ENCODE measurements around the gene CFD. TPM values are rescaled to one million over a fixed set of nuclear protein-coding genes. Genes with fewer than 3 reads are reported as not detected.
"Not testable (repeated sequence)": the region's sequence is repeated elsewhere in the genome, so short reads cannot be mapped to it uniquely, and the experiment has no call there.

The CFD gene
- polyA plus RNA-seq, 1 experiment = 0.45 TPM

DNA sequence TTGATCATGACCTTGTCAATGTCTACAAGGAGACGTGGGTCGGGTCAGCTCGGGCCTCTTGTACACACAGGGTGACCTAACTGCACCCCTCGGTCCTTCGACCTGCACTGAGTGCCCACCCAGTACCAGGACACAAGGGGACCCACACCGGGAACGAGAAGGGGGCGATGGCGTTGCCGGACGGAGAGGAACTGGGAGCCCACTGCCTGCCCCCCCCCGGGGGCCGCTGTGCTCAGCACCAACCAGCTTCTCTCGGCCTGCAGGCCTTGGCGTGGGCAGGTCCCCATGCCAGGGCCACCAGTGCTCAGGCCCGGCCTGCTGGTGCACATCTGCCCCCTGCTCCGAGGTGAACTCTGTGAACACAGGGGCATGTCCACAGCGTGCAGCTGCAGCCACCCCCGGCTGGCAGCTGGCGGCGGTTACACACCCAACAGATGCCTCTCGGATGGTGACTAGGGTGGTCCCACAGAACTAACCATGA lies 14.1 kb downstream of the CFD start:
- ChIA-PET CTCF (no interaction called here), POLR2A (no interaction called here)
- no peak for DNase-seq (ENCODE audit: low read depth, low spot score)
- Histone ChIP-seq H3K4me3 (ENCODE audit: low read depth, low read length) (no peak overlapping the region), H3K9me3 (ENCODE audit: control insufficient read depth, insufficient read depth, low read length) (peaks cover 9% of the 10 kb centered on the region; the same call in 1 of the 2 replicates), H3K27ac (ENCODE audit: low read depth, low read length) (no peak overlapping the region), H3K27me3 (ENCODE audit: control insufficient read depth, insufficient read depth, low read length) (no peaks in the 10 kb centered on the region)
- TF ChIP-seq, protein P1, sequence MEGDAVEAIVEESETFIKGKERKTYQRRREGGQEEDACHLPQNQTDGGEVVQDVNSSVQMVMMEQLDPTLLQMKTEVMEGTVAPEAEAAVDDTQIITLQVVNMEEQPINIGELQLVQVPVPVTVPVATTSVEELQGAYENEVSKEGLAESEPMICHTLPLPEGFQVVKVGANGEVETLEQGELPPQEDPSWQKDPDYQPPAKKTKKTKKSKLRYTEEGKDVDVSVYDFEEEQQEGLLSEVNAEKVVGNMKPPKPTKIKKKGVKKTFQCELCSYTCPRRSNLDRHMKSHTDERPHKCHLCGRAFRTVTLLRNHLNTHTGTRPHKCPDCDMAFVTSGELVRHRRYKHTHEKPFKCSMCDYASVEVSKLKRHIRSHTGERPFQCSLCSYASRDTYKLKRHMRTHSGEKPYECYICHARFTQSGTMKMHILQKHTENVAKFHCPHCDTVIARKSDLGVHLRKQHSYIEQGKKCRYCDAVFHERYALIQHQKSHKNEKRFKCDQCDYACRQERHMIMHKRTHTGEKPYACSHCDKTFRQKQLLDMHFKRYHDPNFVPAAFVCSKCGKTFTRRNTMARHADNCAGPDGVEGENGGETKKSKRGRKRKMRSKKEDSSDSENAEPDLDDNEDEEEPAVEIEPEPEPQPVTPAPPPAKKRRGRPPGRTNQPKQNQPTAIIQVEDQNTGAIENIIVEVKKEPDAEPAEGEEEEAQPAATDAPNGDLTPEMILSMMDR (IDR thresholded peaks at IDR 0.05; ENCODE audit: low read depth, low read length) = no peak

DNA sequence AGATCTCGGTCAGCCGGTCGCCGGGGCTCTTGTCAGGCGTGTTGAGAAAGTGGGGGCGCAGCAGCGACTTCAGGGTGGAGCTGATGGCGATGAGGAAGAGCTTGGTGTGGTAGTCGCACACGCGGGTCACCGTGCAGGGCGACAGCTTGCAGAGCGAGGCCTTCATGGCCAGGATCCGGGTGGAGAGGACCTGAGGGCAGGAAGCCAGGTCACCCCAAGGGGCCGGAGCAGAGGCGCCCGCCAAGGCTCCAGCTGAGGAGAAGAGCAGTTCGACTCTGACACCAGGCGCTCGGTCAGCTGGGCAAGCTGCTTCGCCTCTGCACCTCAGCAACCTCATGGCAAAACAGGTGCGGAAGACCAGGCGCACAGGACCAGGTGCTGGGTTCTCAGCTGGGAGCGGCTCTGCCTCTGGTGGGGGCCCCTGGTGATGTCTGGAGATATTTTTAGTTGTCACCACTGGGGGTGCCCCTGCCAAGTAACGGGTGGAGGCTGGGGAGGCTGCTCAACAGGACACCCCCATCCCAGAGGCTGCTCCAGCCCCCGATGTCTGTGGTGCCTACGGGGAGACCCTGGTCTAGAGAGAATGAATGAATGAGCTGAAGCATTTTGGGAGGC lies 15.9 kb downstream of the CFD start:
- no peak overlapping the region for H3K27ac ChIP-seq (ENCODE audit: low read depth, low read length)
- TF ChIP-seq, protein P1 (IDR thresholded peaks at IDR 0.05; ENCODE audit: low read depth, low read length) = no peak
- POLR2A ChIA-PET = no interaction called here
- no peak overlapping the region for H3K4me3 ChIP-seq (ENCODE audit: low read depth, low read length)
- CTCF ChIA-PET = no interaction called here
- no peak for DNase-seq (ENCODE audit: low read depth, low spot score)
- H3K9me3 ChIP-seq (ENCODE audit: control insufficient read depth, insufficient read depth, low read length) = peaks cover 9% of the 10 kb centered on the region; the same call in 1 of the 2 replicates
- H3K27me3 ChIP-seq (ENCODE audit: control insufficient read depth, insufficient read depth, low read length) = no peaks in the 10 kb centered on the region

DNA sequence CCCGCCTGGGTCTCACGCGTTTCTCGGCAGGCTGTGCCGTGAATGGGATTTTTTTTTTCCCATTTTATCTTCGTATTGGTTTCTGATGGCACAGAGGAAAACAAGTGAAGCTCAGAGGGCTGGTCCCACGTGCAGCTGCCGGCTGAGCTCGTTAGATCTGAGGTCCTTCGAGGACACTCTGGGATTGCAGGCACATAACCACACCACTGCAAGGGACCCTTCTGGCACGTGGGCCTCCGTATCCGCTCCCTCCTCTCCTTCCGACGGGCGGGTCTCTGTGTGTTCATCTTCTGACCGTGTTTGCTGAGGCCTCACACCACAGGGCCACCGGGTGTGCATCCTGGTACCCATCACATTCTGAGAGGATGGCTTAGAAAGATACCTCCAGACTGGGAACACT lies 16.6 kb downstream of the CFD start:
- no peak overlapping the region for H3K4me3 ChIP-seq (ENCODE audit: low read depth, low read length)
- TF ChIP-seq, protein P1 (IDR thresholded peaks at IDR 0.05; ENCODE audit: low read depth, low read length) = no peak
- no peak for DNase-seq (ENCODE audit: low read depth, low spot score)
- peaks cover 9% of the 10 kb centered on the region; the same call in 1 of the 2 replicates for H3K9me3 ChIP-seq (ENCODE audit: control insufficient read depth, insufficient read depth, low read length)
- ChIA-PET CTCF (no interaction called here), POLR2A (no interaction called here)
- no peaks in the 10 kb centered on the region for H3K27me3 ChIP-seq (ENCODE audit: control insufficient read depth, insufficient read depth, low read length)
- H3K27ac ChIP-seq (ENCODE audit: low read depth, low read length) = no peak overlapping the region

DNA sequence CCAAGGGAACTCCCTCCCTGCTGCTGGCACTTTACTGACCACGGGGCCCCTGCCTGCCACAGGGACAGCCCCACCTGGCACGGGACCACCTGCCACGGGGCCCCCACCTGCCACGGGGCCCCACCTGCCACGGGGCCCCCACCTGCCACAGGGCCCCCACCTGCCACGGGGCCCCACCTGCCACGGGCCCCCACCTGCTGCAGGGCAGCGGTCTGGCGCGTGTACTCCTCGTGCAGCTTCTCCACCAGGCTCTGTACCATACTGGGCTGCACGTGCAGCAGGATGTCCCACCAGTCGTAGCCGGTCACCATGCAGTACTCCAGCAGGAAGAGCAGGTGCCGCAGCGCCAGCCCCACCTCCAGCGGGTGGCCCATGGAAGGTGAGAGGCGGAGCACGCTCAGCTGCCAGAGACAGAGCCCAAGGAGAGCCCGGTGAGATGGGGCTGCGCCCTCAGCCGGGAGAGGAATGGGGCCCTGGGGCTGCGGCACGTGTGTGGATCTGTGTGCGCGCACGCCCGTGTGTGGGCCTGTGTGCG lies 17.4 kb downstream of the CFD start:
- CTCF ChIA-PET = no interaction called here
- Histone ChIP-seq H3K9me3 (ENCODE audit: control insufficient read depth, insufficient read depth, low read length) (peaks cover 16% of the 10 kb centered on the region; the same call in 1 of the 2 replicates), H3K4me3 (ENCODE audit: low read depth, low read length) (no peak overlapping the region), H3K27me3 (ENCODE audit: control insufficient read depth, insufficient read depth, low read length) (no peaks in the 10 kb centered on the region), H3K27ac (ENCODE audit: low read depth, low read length) (no peak overlapping the region)
- POLR2A ChIA-PET = interaction anchor here (0.7 kb wide), 1 partner anchor 33 kb away, joined by 3 read pairs; no protein-coding TSS in a partner anchor
- DNase-seq (ENCODE audit: low read depth, low spot score) = no peak
- TF ChIP-seq, protein P1 (IDR thresholded peaks at IDR 0.05; ENCODE audit: low read depth, low read length) = no peak

DNA sequence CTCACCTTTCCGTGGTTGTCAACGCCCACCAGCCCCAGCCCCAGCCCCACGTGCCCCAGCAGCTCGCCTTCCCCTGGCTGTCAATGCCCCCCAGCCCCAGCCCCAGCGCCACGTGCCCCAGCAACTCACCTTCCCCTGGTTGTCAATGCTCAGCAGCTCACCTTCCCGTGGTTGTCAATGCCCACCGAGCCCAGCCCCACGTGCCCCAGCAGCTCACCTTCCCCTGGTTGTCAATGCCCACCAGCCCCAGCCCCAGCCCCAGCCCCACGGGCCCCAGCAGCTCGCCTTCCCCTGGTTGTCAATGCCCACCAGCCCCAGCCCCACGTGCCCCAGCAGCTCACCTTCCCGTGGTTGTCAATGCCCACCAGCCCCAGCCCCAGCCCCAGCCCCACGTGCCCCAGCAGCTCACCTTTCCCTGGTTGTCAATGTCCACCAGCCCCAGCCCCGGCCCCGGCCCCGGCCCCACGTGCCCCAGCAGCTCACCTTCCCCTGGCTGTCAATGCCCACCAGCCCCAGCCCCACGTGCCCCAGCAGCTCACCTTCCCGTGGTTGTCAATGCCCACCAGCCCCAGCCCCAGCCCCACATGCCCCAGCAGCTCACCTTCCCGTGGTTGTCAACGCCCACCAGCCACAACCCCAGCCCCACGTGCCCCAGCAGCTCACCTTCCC lies 18.7 kb downstream of the CFD start:
- DNase-seq (ENCODE audit: low read depth, low spot score); POLR2A ChIA-PET: not testable (repeated sequence)
- CTCF ChIA-PET = interaction anchor here (0.8 kb wide), 1 partner anchor 124 kb away, joined by 3 read pairs; no protein-coding TSS in a partner anchor

DNA sequence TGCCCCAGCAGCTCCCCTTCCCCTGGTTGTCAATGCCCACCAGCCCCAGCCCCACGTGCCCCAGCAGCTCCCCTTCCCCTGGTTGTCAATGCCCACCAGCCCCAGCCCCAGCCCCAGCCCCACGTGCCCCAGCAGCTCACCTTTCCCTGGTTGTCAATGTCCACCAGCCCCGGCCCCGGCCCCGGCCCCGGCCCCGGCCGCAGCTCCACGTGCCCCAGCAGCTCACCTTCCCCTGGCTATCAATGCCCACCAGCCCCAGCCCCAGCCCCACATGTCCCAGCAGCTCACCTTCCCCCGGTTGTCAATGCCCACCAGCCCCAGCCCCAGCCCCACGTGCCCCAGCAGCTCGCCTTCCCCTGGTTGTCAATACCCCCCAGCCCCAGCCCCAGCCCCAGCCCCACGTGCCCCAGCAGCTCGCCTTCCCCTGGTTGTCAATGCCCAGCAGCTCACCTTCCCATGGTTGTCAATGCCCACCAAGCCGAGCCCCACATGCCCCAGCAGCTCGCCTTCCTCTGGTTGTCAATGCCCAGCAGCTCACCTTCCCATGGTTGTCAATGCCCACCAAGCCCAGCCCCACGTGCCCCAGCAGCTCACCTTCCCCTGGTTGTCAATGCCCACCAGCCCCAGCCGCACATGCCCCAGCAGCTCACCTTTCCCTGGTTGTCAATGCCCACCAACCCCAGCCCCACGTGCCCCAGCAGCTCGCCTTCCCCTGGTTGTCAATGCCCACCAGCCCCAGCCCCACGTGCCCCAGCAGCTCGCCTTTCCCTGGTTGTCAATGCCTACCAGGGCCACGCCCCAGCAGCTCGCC lies 19.5 kb downstream of the CFD start:
- not testable (repeated sequence) for H3K4me3 ChIP-seq (ENCODE audit: low read depth, low read length); H3K27ac ChIP-seq (ENCODE audit: low read depth, low read length); H3K27me3 ChIP-seq (ENCODE audit: control insufficient read depth, insufficient read depth, low read length); DNase-seq (ENCODE audit: low read depth, low spot score)
- CTCF ChIA-PET = interaction anchor here (0.8 kb wide), 1 partner anchor 124 kb away, joined by 3 read pairs; no protein-coding TSS in a partner anchor
- POLR2A ChIA-PET = interaction anchor here (0.6 to 0.9 kb wide), 7 partner anchors 11 to 328 kb away, joined by 3 to 6 read pairs (median 3); partner anchors contain the start of gene RNU6-9
- H3K9me3 ChIP-seq (ENCODE audit: control insufficient read depth, insufficient read depth, low read length) = peaks cover 11% of the 10 kb centered on the region; the same call in 1 of the 2 replicates

More for the DNA sequence above, 18.7 kb downstream of the CFD start:
- not testable (repeated sequence) for H3K4me3 ChIP-seq (ENCODE audit: low read depth, low read length); H3K27me3 ChIP-seq (ENCODE audit: control insufficient read depth, insufficient read depth, low read length); H3K27ac ChIP-seq (ENCODE audit: low read depth, low read length)
- H3K9me3 ChIP-seq (ENCODE audit: control insufficient read depth, insufficient read depth, low read length) = peaks cover 11% of the 10 kb centered on the region; the same call in 1 of the 2 replicates

Data from AG04450 (cell line).